Endothelial cell of umbilical vein (primary cell): Measurements from ENCODE around the gene ERBB4. TPM values are rescaled to one million over a fixed set of nuclear protein-coding genes. Genes with fewer than 3 reads are reported as not detected.

Experiments used
- BruUV-seq: library from RNA; stranded (reverse); fragments of 400-500 nt; replicated peaks from 2 replicates; lab custom pipeline; 2021; lab: Mats Ljungman, UMichigan
- CTCF ChIA-PET: fragments of 300-600, 350-600 bp; sonication (Branson Sonifier 250); formaldehyde crosslinking; loops from one replicate; lab custom pipeline; 2021; ENCODE audit warnings: antibody characterized with exemption, inconsistent platforms; lab: Charles Lee
- POLR2A ChIA-PET: fragments of 300-600, 350-600 bp; sonication (Branson Sonifier 250); formaldehyde crosslinking; loops from one replicate; lab custom pipeline; 2021; ENCODE audit warnings: antibody characterized with exemption, inconsistent platforms; lab: Charles Lee
- DNase-seq: peaks from one replicate; pipeline ENCODE4 v3.0.0-alpha.2; 2011; ENCODE audit warnings: low read depth, low spot score
- FAIRE-seq: peaks from 2 replicates; lab custom pipeline; 2011; peaks lifted over from hg19 to GRCh38; lab: Jason Lieb, UNC
- H2AFZ ChIP-seq: 2 replicates; pipeline ENCODE4 v1.6.0; 2012; ENCODE audit warnings: low read depth, low read length, control low read depth, inconsistent platforms
- H3K27ac ChIP-seq: 2 replicates; pipeline ENCODE4 v1.5.1; 2011; ENCODE audit warnings: low read depth, mild to moderate bottlenecking, control low read depth, low read length, moderate library complexity; ENCODE audit not compliant: insufficient read depth
- H3K27me3 ChIP-seq, 2 experiments: 2 replicates each; pipeline versions ENCODE4 v1.6.0 to v1.6.1; 2011; ENCODE audit warnings: low read length in 2 of 2, mixed read lengths in 1 of 2; ENCODE audit not compliant: control insufficient read depth in 2 of 2, insufficient read depth in 2 of 2
- H3K36me3 ChIP-seq, 2 experiments: 2 replicates in 1 of 2; 3 replicates in 1 of 2; pipeline ENCODE4 v1.5.1; 2011; ENCODE audit warnings: low read length in 2 of 2, mild to moderate bottlenecking in 1 of 2, moderate library complexity in 1 of 2; ENCODE audit not compliant: control insufficient read depth in 2 of 2, insufficient read depth in 2 of 2; ENCODE audit errors: extremely low read depth in 1 of 2
- H3K4me1 ChIP-seq: 3 replicates; pipeline ENCODE4 v1.5.1; 2011; ENCODE audit warnings: mild to moderate bottlenecking, low read length; ENCODE audit not compliant: control insufficient read depth, insufficient read depth; ENCODE audit errors: extremely low read depth
- H3K4me2 ChIP-seq: 2 replicates; pipeline ENCODE4 v1.6.1; 2011; ENCODE audit warnings: low read length, control low read depth, mixed read lengths; ENCODE audit not compliant: insufficient read depth
- H3K4me3 ChIP-seq, 3 experiments: fragments of 200-600 bp in 1 of 3; sonication (generic), shearing (Covaris generic) in 1 of 3; replicated peaks in 1 of 3; 2 replicates each; pipeline ENCODE4 v1.5.1; 2011 to 2016; ENCODE audit warnings: control low read depth in 3 of 3, low read length in 3 of 3, mild to moderate bottlenecking in 2 of 3, inconsistent platforms in 1 of 3, low read depth in 1 of 3, moderate library complexity in 1 of 3; ENCODE audit not compliant: insufficient read depth in 1 of 3
- H3K79me2 ChIP-seq: 2 replicates; pipeline ENCODE4 v1.6.0; 2012; ENCODE audit warnings: low read length, inconsistent platforms; ENCODE audit not compliant: control insufficient read depth, insufficient read depth
- H3K9ac ChIP-seq: replicated peaks from 2 replicates; pipeline ENCODE3; 2011; ENCODE audit warnings: low read length, control low read depth; ENCODE audit not compliant: insufficient read depth; ENCODE audit errors: extremely low read depth
- H3K9me1 ChIP-seq: replicated peaks from 3 replicates; pipeline ENCODE4 v1.6.0; 2011; ENCODE audit warnings: mild to moderate bottlenecking, low read length; ENCODE audit not compliant: control insufficient read depth, insufficient read depth; ENCODE audit errors: extremely low read depth
- H3K9me3 ChIP-seq: replicated peaks from 2 replicates; pipeline ENCODE4 v1.5.1; 2012; ENCODE audit warnings: low read length, inconsistent platforms; ENCODE audit not compliant: control insufficient read depth, insufficient read depth
- H4K20me1 ChIP-seq: replicated peaks from 2 replicates; pipeline ENCODE3; 2011; ENCODE audit warnings: mild to moderate bottlenecking, low read length; ENCODE audit not compliant: control insufficient read depth, insufficient read depth; ENCODE audit errors: extremely low read depth
- CTCF ChIP-seq, 2 donors: IDR thresholded peaks; 1 replicate in 1 of 2; 2 replicates in 1 of 2; pipeline ENCODE4 v1.5.1; 2011; ENCODE audit warnings: low read length in 2 of 2, mild to moderate bottlenecking in 2 of 2, moderate library complexity in 2 of 2, control low read depth in 1 of 2, inconsistent platforms in 1 of 2, low read depth in 1 of 2; ENCODE audit not compliant: insufficient read depth in 1 of 2; ENCODE audit errors: extremely low read depth in 1 of 2
- EZH2 ChIP-seq: IDR thresholded peaks from 2 replicates; pipeline ENCODE4 v1.6.1; 2012; ENCODE audit warnings: borderline replicate concordance, low read depth, mild to moderate bottlenecking, moderate library complexity, low read length, inconsistent platforms; ENCODE audit not compliant: severe bottlenecking
- FOS ChIP-seq: IDR thresholded peaks from 2 replicates; pipeline ENCODE4 v1.6.1; 2011; ENCODE audit warnings: mild to moderate bottlenecking, low read length, moderate library complexity, borderline replicate concordance; ENCODE audit not compliant: insufficient read depth
- GATA2 ChIP-seq: IDR thresholded peaks from 2 replicates; pipeline ENCODE4 v1.7.0; 2011; ENCODE audit warnings: low read depth, mild to moderate bottlenecking, moderate library complexity, mixed read lengths, low read length; ENCODE audit not compliant: insufficient read length, insufficient read depth
- JUN ChIP-seq: IDR thresholded peaks from 2 replicates; pipeline ENCODE4 v1.6.1; 2011; ENCODE audit warnings: borderline replicate concordance, low read depth; ENCODE audit not compliant: insufficient read length, insufficient read depth
- MAX ChIP-seq: IDR thresholded peaks from 2 replicates; pipeline ENCODE4 v1.6.1; 2011; ENCODE audit not compliant: insufficient read depth, insufficient read length
- MYC ChIP-seq: IDR thresholded peaks from one replicate; pipeline ENCODE4 v1.6.1; 2011; ENCODE audit warnings: mild to moderate bottlenecking, low read depth, low read length
- POLR2A ChIP-seq: IDR thresholded peaks from 2 replicates; pipeline ENCODE4 v1.6.1; 2012; ENCODE audit warnings: low read depth, mild to moderate bottlenecking, control low read depth, low read length
- POLR2AphosphoS5 ChIP-seq: IDR thresholded peaks from 2 replicates; pipeline ENCODE4 v1.6.1; 2012; ENCODE audit warnings: low read depth, mild to moderate bottlenecking, control low read depth, low read length, moderate library complexity; ENCODE audit not compliant: insufficient read depth
- dilution Hi-C: fragments of 300-500 bp; cut with MboI; formaldehyde crosslinking; loops from one replicate; pipeline ENCODE4 v1.15.0; 2019; ENCODE audit warnings: low sequenced_read_pairs; ENCODE audit not compliant: extremely low pct_ligation_motif_present
- intact Hi-C: fragments of 100-400 bp; cut with micrococcal nuclease; formaldehyde crosslinking; loops from one replicate; pipeline ENCODE4 v1.10.0; 2022
- polyA plus RNA-seq, 4 experiments: library from polyadenylated mRNA; depleted of rRNA in 3 of 4; stranded (reverse) in 3 of 4; unstranded in 1 of 4; fragments of >200 nt; gene quantifications; 2 replicates each; pipeline versions ENCODE4 v1.2.1 to v1.2.3, GENCODE V29; 2011 to 2012; ENCODE audit warnings: missing spikeins in 1 of 4
- total RNA-seq: library from RNA; stranded (reverse); gene quantifications from 2 replicates; pipeline ENCODE4 v1.2.3, GENCODE V29; 2021

Gene ERBB4
- total and polyA plus RNA-seq, 2 donors (not counting 3 experiments of a cell fraction or from before 2014, with no cell fraction given): 0.01 to 0.27 TPM

GRCh38 chr2:211730215-211730614, 808.4 kb downstream of the ERBB4 start:
- DNase-seq (no peak), FAIRE-seq (no peak)
- no peaks in the 10 kb centered on the region for H3K79me2 ChIP-seq
- no peaks in the 10 kb centered on the region for H3K9me3 ChIP-seq
- no peaks in the 10 kb centered on the region for H4K20me1 ChIP-seq
- TF ChIP-seq EZH2 (no peak), GATA2 (no peak), JUN (no peak), POLR2AphosphoS5 (no peak), POLR2A (no peak), CTCF (IDR thresholded peaks at IDR 0.05; ENCODE audit: extremely low read depth in 1 of 2, insufficient read depth in 1 of 2, low read depth in 1 of 2, low read length in 2 of 2) (no peak), MYC (no peak), FOS (no peak), MAX (no peak)
- H3K4me2 ChIP-seq: no peak overlapping the region
- dilution Hi-C loops (no loop called here), intact Hi-C loops (no loop called here)
- no peak overlapping the region for H2AFZ ChIP-seq
- H3K27ac ChIP-seq: no peak overlapping the region
- no peak overlapping the region for H3K9ac ChIP-seq
- no peaks in the 10 kb centered on the region for H3K4me1 ChIP-seq
- no TSS peak for BruUV-seq
- ChIA-PET CTCF (interaction anchor here (1.0 kb wide), 1 partner anchor 819 kb away, joined by 3 read pairs; no protein-coding TSS in a partner anchor), POLR2A (no interaction called here)
- H3K36me3 ChIP-seq: no peaks in the 10 kb centered on the region
- no peaks in the 10 kb centered on the region for H3K9me1 ChIP-seq
- H3K4me3 ChIP-seq: no peak overlapping the region
- no peaks in the 10 kb centered on the region for H3K27me3 ChIP-seq
